GM23248 (cell line): ENCODE measurements around the gene LRP5. TPM values are rescaled to one million over a fixed set of nuclear protein-coding genes. Genes with fewer than 3 reads are reported as not detected.
"Not testable (repeated sequence)": the region's sequence is repeated elsewhere in the genome, so short reads cannot be mapped to it uniquely, and the experiment has no call there.

Source experiments
- DNase-seq: peaks from one replicate; pipeline ENCODE4 v3.0.0-alpha.2; 2015
- H2AFZ ChIP-seq: fragments of 200-600 bp; sonication (generic); 2 replicates; pipeline ENCODE4 v1.6.1; 2016; ENCODE audit warnings: antibody characterized with exemption
- H3F3A ChIP-seq: fragments of 200-600 bp; sonication (generic); 2 replicates; pipeline ENCODE4 v1.6.1; 2016; ENCODE audit warnings: mild to moderate bottlenecking, antibody characterized with exemption, mixed run types; ENCODE audit not compliant: insufficient read depth
- H3K27ac ChIP-seq: fragments of 200-600 bp; sonication (generic); 2 replicates; pipeline ENCODE4 v1.5.1; 2016; ENCODE audit warnings: mild to moderate bottlenecking
- H3K27me3 ChIP-seq: fragments of 200-600 bp; sonication (generic); replicated peaks from 2 replicates; pipeline ENCODE4 v1.6.1; 2016; ENCODE audit warnings: mild to moderate bottlenecking; ENCODE audit not compliant: insufficient read depth
- H3K36me3 ChIP-seq: fragments of 200-600 bp; sonication (generic); 2 replicates; pipeline ENCODE4 v1.6.1; 2016; ENCODE audit warnings: low read depth, mild to moderate bottlenecking
- H3K4me1 ChIP-seq: fragments of 200-600 bp; sonication (generic); 2 replicates; pipeline ENCODE4 v1.6.1; 2016; ENCODE audit warnings: mild to moderate bottlenecking; ENCODE audit not compliant: insufficient read depth
- H3K4me2 ChIP-seq: fragments of 200-600 bp; sonication (generic); one replicate; pipeline ENCODE4 v1.6.1; 2016; ENCODE audit warnings: mild to moderate bottlenecking; ENCODE audit not compliant: unreplicated experiment
- H3K4me3 ChIP-seq: fragments of 200-600 bp; sonication (generic); 2 replicates; pipeline ENCODE4 v1.5.1; 2016; ENCODE audit warnings: mild to moderate bottlenecking
- H3K79me2 ChIP-seq: fragments of 200-600 bp; sonication (generic); 2 replicates; pipeline ENCODE4 v1.6.1; 2016; ENCODE audit warnings: mild to moderate bottlenecking; ENCODE audit not compliant: insufficient read depth
- H3K9ac ChIP-seq: fragments of 200-600 bp; sonication (generic); 2 replicates; pipeline ENCODE4 v1.6.1; 2016; ENCODE audit warnings: mild to moderate bottlenecking
- H3K9me2 ChIP-seq: fragments of 200-600 bp; sonication (generic); 2 replicates; pipeline ENCODE4 v1.6.1; 2016; ENCODE audit warnings: mixed run types, mild to moderate bottlenecking, moderate library complexity; ENCODE audit not compliant: insufficient read depth
- H3K9me3 ChIP-seq: fragments of 200-600 bp; sonication (generic); one replicate; pipeline ENCODE4 v1.6.1; 2017; ENCODE audit warnings: low read depth
- H4K20me1 ChIP-seq: fragments of 200-600 bp; sonication (generic); 2 replicates; pipeline ENCODE4 v1.6.0; 2016; ENCODE audit not compliant: insufficient read depth
- EZH2 ChIP-seq: fragments of 200-600 bp; sonication (generic); IDR thresholded peaks from 2 replicates; pipeline ENCODE4 v1.6.1; 2018; ENCODE audit warnings: antibody characterized with exemption, mild to moderate bottlenecking; ENCODE audit not compliant: insufficient read depth, poor library complexity, severe bottlenecking
- EZH2phosphoT487 ChIP-seq: fragments of 200-600 bp; sonication (generic); IDR thresholded peaks from 2 replicates; pipeline ENCODE4 v1.6.1; 2018; ENCODE audit warnings: antibody characterized with exemption, moderate library complexity, mild to moderate bottlenecking, low read depth; ENCODE audit not compliant: insufficient read depth
- WGBS, 2 experiments: methylation state at CpG; one replicate each; pipeline ENCODE4 v1.1.6; 2015 to 2017; ENCODE audit warnings: low lambda C conversion rate in 2 of 2, low coverage in 1 of 2; ENCODE audit errors: missing lambda C conversion rate in 2 of 2; 5-methylcytosine and 5-hydroxymethylcytosine counted together
- in situ Hi-C: fragments of 300-500 bp; cut with MboI; formaldehyde crosslinking; loops from 2 replicates; pipeline ENCODE4 v1.15.0; 2020
- polyA plus RNA-seq: library from polyadenylated mRNA; unstranded; fragments of >200 nt; fragmentation: Nextera tagmentation; extraction: Ambion mirVana; gene quantifications from 2 replicates; pipeline ENCODE4 v1.2.1, GENCODE V29; 2016
- total RNA-seq: library from RNA; depleted of rRNA; stranded (reverse); fragments of >200 nt; shearing (Covaris generic); gene quantifications from 2 replicates; pipeline ENCODE4 v1.2.3, GENCODE V29; 2014

LRP5 gene
- total and polyA plus RNA-seq, 2 experiments from 2014 or later, result 3.0 TPM

GRCh38 chr11:68430384-68430783 is 118.0 kb downstream of the LRP5 start:
- Histone ChIP-seq H3K9ac (no peak overlapping the region), H3K9me3 (no peaks in the 10 kb centered on the region), H3K4me3 (no peak overlapping the region), H3K27ac (no peak overlapping the region), H3K4me2 (no peak overlapping the region), H3K9me2 (no peaks in the 10 kb centered on the region), H2AFZ (no peak overlapping the region), H3K4me1 (no peaks in the 10 kb centered on the region), H4K20me1 (no peaks in the 10 kb centered on the region), H3K79me2 (no peaks in the 10 kb centered on the region), H3K27me3 (no peaks in the 10 kb centered on the region), H3F3A (no peaks in the 10 kb centered on the region), H3K36me3 (no peaks in the 10 kb centered on the region)
- DNase-seq, result no peak
- TF ChIP-seq EZH2phosphoT487 (no peak), EZH2 (no peak)
- in situ Hi-C loops, result no loop called here
- 65 to 79% methylated on average over 5 of the region's 5 CpGs for WGBS, 2 experiments

GRCh38 chr11:68430801-68431200 is 118.4 kb downstream of the LRP5 start:
- in situ Hi-C loops, result no loop called here
- no peak for DNase-seq

GRCh38 chr11:68431984-68432645 is 119.7 kb downstream of the LRP5 start:
- Histone ChIP-seq H3K9ac (no peak overlapping the region), H3K36me3 (no peaks in the 10 kb centered on the region), H4K20me1 (no peaks in the 10 kb centered on the region), H2AFZ (no peak overlapping the region), H3K9me3 (no peaks in the 10 kb centered on the region), H3K4me3 (no peak overlapping the region), H3F3A (no peaks in the 10 kb centered on the region), H3K79me2 (no peaks in the 10 kb centered on the region), H3K9me2 (no peaks in the 10 kb centered on the region), H3K4me2 (no peak overlapping the region), H3K27me3 (no peaks in the 10 kb centered on the region), H3K4me1 (peaks cover 2% of the 10 kb centered on the region; the same call in 1 of the 2 replicates), H3K27ac (no peak overlapping the region)
- in situ Hi-C loops, result no loop called here
- 80 to 81% methylated on average over 23 to 24 of the region's 24 CpGs for WGBS, 2 experiments
- TF ChIP-seq EZH2phosphoT487, result no peak
- no peak for TF ChIP-seq EZH2
- DNase-seq, result no peak

More at GRCh38 chr11:68430801-68431200, 118.4 kb downstream of the LRP5 start:
- Histone ChIP-seq H3K27ac (no peak overlapping the region), H3K4me1 (no peaks in the 10 kb centered on the region), H3K9me2 (no peaks in the 10 kb centered on the region), H2AFZ (no peak overlapping the region), H3F3A (no peaks in the 10 kb centered on the region), H3K27me3 (no peaks in the 10 kb centered on the region), H4K20me1 (no peaks in the 10 kb centered on the region), H3K4me3 (no peak overlapping the region), H3K79me2 (no peaks in the 10 kb centered on the region), H3K4me2 (no peak overlapping the region), H3K9ac (no peak overlapping the region), H3K9me3 (no peaks in the 10 kb centered on the region), H3K36me3 (no peaks in the 10 kb centered on the region)
- TF ChIP-seq EZH2 (no peak), EZH2phosphoT487 (no peak)
- WGBS, 2 experiments, result 66 to 81% methylated on average over 3 of the region's 3 CpGs

GRCh38 chr11:68432874-68433273 is 120.5 kb downstream of the LRP5 start:
- TF ChIP-seq EZH2phosphoT487 (no peak), EZH2 (no peak)
- H3K27me3 ChIP-seq, result no peaks in the 10 kb centered on the region
- H4K20me1 ChIP-seq, result no peaks in the 10 kb centered on the region
- no peak overlapping the region for H3K4me3 ChIP-seq
- no peak for DNase-seq
- H2AFZ ChIP-seq, result no peak overlapping the region
- H3K9me2 ChIP-seq, result no peaks in the 10 kb centered on the region
- H3K36me3 ChIP-seq, result no peaks in the 10 kb centered on the region
- no peak overlapping the region for H3K4me2 ChIP-seq
- no peak overlapping the region for H3K9ac ChIP-seq
- WGBS, 2 experiments, result 86 to 98% methylated on average over 13 to 17 of the region's 17 CpGs
- H3K4me1 ChIP-seq, result peaks cover 4% of the 10 kb centered on the region; the same call in 1 of the 2 replicates
- H3F3A ChIP-seq, result no peaks in the 10 kb centered on the region
- H3K9me3 ChIP-seq, result no peaks in the 10 kb centered on the region
- no peak overlapping the region for H3K27ac ChIP-seq
- no peaks in the 10 kb centered on the region for H3K79me2 ChIP-seq
- in situ Hi-C loops, result no loop called here

GRCh38 chr11:68433541-68433940 is 121.2 kb downstream of the LRP5 start:
- H2AFZ ChIP-seq, result no peak overlapping the region
- H3K79me2 ChIP-seq, result no peaks in the 10 kb centered on the region
- H3K4me1 ChIP-seq, result peaks cover 4% of the 10 kb centered on the region; the same call in 1 of the 2 replicates
- no peaks in the 10 kb centered on the region for H4K20me1 ChIP-seq
- in situ Hi-C loops, result no loop called here
- TF ChIP-seq EZH2, result no peak
- no peak for TF ChIP-seq EZH2phosphoT487
- H3K9me2 ChIP-seq, result no peaks in the 10 kb centered on the region
- no peaks in the 10 kb centered on the region for H3K9me3 ChIP-seq
- DNase-seq, result no peak
- H3K9ac ChIP-seq, result no peak overlapping the region
- no peaks in the 10 kb centered on the region for H3F3A ChIP-seq
- no peak overlapping the region for H3K4me2 ChIP-seq
- 88 to 91% methylated on average over 31 of the region's 31 CpGs for WGBS, 2 experiments
- H3K36me3 ChIP-seq, result no peaks in the 10 kb centered on the region
- no peak overlapping the region for H3K4me3 ChIP-seq
- no peaks in the 10 kb centered on the region for H3K27me3 ChIP-seq
- H3K27ac ChIP-seq, result no peak overlapping the region

- in situ Hi-C loops, H3K9me3 ChIP-seq, H3K9me2 ChIP-seq, H3K27ac ChIP-seq, H2AFZ ChIP-seq, H3K4me3 ChIP-seq, H4K20me1 ChIP-seq, H3K4me1 ChIP-seq, H3K27me3 ChIP-seq, H3K4me2 ChIP-seq, DNase-seq, H3K36me3 ChIP-seq, H3K79me2 ChIP-seq, H3F3A ChIP-seq, H3K9ac ChIP-seq: not testable (repeated sequence)
- WGBS, 2 experiments, result 75 to 84% methylated on average over 5 of the region's 5 CpGs
These were observed 121.8 kb downstream of the LRP5 start for GRCh38 chr11:68434159-68434558.
